22Rv1 (cell line): ENCODE data around the gene CAMK2B.

Source experiments
- H3K27ac ChIP-seq: fragments of 450-650 bp; 2 replicates; pipeline ENCODE4 v1.5.1; 2017
- ZFX ChIP-seq: fragments of 450-650 bp; IDR thresholded peaks from 2 replicates; pipeline ENCODE4 v1.6.1; 2017; ENCODE audit warnings: antibody characterized with exemption, borderline replicate concordance
- TF ChIP-seq, protein P1 (sequence below): fragments of 450-650 bp; IDR thresholded peaks from 2 replicates; pipeline ENCODE4 v1.5.1; 2017; ENCODE audit warnings: mild to moderate bottlenecking

The CAMK2B gene

GRCh38 chr7:44240376-44240775 lies 85.0 kb downstream of the CAMK2B start:
- TF ChIP-seq ZFX, result no peak
- TF ChIP-seq, protein P1, sequence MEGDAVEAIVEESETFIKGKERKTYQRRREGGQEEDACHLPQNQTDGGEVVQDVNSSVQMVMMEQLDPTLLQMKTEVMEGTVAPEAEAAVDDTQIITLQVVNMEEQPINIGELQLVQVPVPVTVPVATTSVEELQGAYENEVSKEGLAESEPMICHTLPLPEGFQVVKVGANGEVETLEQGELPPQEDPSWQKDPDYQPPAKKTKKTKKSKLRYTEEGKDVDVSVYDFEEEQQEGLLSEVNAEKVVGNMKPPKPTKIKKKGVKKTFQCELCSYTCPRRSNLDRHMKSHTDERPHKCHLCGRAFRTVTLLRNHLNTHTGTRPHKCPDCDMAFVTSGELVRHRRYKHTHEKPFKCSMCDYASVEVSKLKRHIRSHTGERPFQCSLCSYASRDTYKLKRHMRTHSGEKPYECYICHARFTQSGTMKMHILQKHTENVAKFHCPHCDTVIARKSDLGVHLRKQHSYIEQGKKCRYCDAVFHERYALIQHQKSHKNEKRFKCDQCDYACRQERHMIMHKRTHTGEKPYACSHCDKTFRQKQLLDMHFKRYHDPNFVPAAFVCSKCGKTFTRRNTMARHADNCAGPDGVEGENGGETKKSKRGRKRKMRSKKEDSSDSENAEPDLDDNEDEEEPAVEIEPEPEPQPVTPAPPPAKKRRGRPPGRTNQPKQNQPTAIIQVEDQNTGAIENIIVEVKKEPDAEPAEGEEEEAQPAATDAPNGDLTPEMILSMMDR, result no peak
- H3K27ac ChIP-seq, result no peak overlapping the region

GRCh38 chr7:44239361-44239760 lies 86.0 kb downstream of the CAMK2B start:
- no peak overlapping the region for H3K27ac ChIP-seq
- TF ChIP-seq ZFX, result no peak
- TF ChIP-seq, protein P1, result no peak

DNA sequence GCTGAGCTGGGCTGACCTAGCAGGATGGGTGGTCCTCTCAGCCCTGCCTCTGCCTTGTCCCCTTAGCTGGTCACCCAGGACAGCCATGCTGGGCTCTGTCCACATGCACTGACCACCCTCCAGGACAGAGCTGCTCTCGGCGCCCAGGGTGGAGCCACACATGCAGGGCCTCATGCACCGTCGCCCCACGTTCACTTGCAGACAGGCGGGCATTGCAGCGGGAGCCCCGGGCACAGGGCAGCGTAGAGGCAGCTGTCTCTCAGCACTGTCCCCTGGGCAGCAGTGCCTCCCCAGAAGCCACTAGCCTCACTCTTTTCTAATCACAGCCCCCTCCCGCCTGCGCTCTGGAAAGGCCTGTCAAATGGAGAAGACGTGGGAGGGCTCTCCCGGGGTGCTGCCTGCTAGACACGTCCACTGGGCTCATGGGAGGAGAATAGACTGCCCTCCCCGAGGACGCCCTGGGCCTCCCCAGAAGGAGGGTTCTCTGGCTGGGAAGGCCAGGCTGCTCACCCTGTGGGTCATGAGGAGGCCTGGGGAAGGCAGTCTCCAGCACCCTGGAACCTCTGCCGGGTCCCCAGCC lies 87.2 kb downstream of the CAMK2B start:
- TF ChIP-seq, protein P1, result no peak
- TF ChIP-seq ZFX, result no peak

DNA sequence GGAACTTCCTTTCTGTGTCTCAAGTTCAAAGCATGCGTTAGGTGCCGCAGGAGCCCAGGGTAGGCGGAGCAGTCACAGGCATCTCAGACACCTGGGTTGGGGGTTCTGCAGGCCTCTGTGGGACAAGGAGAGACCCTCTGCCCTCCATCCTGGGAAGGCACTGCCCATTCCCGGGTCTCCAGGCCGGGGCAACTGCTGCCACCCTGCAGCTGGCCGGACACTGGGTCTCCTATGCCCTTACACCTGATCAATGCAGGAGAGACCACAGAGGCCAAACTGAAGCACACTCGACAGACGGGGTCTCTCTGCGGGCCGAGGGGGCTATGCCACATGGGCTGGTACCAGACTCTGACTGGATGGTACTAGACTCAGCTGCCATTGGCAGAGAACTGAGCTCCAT lies 87.7 kb downstream of the CAMK2B start:
- H3K27ac ChIP-seq, result no peak overlapping the region
- TF ChIP-seq ZFX, result no peak
- TF ChIP-seq, protein P1, result no peak

More for the DNA sequence above, 87.2 kb downstream of the CAMK2B start:
- H3K27ac ChIP-seq, result no peak overlapping the region

DNA sequence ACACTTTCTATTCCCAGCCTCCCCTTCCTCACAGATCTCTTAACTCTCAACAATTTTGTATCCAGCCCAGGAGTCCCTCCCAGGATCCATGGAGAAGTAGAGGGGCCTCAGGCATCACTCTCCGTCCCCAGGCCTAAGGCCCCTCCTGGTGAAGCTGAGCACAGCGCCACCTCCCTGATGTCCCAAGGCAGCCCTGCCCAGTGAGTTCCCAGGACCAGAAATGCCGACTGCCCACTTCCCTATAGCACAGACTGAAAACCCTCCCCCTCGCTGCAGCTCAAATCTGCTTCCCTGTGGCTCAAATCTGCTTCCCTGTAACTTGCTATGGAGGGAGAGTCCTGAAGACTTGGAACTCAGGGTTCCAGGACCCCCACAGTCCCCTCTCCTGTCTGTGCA lies 89.1 kb downstream of the CAMK2B start:
- H3K27ac ChIP-seq, result no peak overlapping the region

DNA sequence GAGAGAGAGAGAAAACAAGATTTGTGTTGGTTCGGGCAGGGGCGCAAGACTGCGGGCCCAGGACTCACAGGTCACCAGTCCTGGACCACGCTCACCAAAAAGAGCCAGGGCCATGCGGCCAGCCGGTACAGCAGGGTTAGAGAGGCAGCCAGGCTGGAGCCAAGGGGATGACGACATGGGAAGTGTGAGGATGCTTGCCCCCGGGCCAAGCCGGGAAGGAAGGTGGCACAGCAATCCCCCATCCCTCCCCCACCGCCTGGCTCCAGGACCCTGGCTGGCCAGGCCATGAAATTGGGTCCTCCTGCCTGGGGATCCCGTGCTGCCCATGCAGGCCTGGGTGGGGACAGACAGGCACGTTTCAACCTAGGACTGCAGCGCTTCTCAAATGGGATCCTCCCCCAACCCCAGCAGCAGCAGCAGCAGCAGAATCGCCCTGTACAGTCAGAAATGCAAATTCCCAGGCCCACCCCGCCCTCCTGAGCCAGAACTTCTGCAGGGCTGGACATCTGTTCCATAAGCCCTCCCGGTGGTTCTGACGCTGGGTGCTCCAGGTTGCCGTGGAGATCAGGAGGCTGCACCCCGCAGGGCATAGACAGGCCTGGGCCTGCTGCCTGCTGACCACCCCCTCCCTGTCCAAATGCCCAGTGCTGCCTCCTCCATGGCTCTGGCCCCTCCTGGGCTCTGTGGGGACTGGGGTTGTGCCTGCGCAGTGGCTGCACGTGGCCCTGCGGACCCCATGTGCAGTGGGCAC lies 89.6 kb downstream of the CAMK2B start:
- no peak overlapping the region for H3K27ac ChIP-seq
- TF ChIP-seq, protein P1, result no peak
- no peak for TF ChIP-seq ZFX

More for the DNA sequence above, 89.1 kb downstream of the CAMK2B start:
- TF ChIP-seq ZFX, result no peak
- TF ChIP-seq, protein P1, result peak; percentile 16

DNA sequence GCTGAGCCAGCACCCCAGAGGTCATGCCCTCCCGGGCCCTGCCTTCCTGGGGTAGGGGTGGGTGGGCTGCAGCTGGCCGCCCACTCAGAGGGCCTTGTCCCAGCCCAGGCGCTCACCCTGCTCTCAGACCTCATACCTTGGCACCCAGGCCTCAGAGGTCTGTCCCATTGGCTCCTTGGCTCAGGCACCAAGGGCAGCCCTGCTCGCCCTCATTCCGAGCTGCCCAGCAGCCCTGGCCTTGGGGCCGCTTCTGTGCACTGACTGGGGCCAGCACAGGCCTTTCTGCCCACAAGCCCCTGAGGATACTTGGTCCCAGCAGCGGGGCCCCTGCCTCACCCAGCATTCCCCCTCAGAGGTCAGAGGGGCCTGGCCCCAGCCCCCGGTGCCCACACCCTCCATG lies 90.3 kb downstream of the CAMK2B start:
- no peak for TF ChIP-seq ZFX
- TF ChIP-seq, protein P1, result no peak
- no peak overlapping the region for H3K27ac ChIP-seq
